HEK293T (cell line): ENCODE data around the gene ABLIM2.

Experiments
- ARNT ChIP-seq: fragments of 450-650 bp; IDR thresholded peaks from 2 replicates; pipeline ENCODE4 v1.6.1; 2017; ENCODE audit warnings: mild to moderate bottlenecking
- BHLHE40 ChIP-seq: fragments of 450-650 bp; IDR thresholded peaks from 2 replicates; pipeline ENCODE4 v1.6.1; 2016; ENCODE audit warnings: mild to moderate bottlenecking, moderate library complexity, borderline replicate concordance
- ELF4 ChIP-seq: fragments of 450-650 bp; IDR thresholded peaks from 2 replicates; pipeline ENCODE4 v1.6.1; 2017; ENCODE audit warnings: antibody characterized with exemption
- FOXA1 ChIP-seq: fragments of 450-650 bp; IDR thresholded peaks from 2 replicates; pipeline ENCODE4 v1.6.1; 2016; ENCODE audit warnings: mild to moderate bottlenecking
- FOXM1 ChIP-seq: fragments of 450-650 bp; IDR thresholded peaks from 2 replicates; pipeline ENCODE4 v1.6.1; 2017; ENCODE audit warnings: mild to moderate bottlenecking, borderline replicate concordance
- L3MBTL2 ChIP-seq: fragments of 450-650 bp; conservative IDR thresholded peaks from 2 replicates; pipeline ENCODE4 v1.6.1; 2016; ENCODE audit warnings: mild to moderate bottlenecking
- LEF1 ChIP-seq: fragments of 450-650 bp; IDR thresholded peaks from 2 replicates; pipeline ENCODE4 v1.6.1; 2017; ENCODE audit warnings: mild to moderate bottlenecking, borderline replicate concordance
- NFRKB ChIP-seq: fragments of 450-650 bp; IDR thresholded peaks from 2 replicates; pipeline ENCODE4 v1.6.1; 2016; ENCODE audit warnings: mild to moderate bottlenecking, moderate library complexity
- SP1 ChIP-seq: fragments of 450-650 bp; IDR thresholded peaks from 2 replicates; pipeline ENCODE4 v1.6.1; 2017
- TARDBP ChIP-seq: fragments of 450-650 bp; IDR thresholded peaks from 2 replicates; pipeline ENCODE4 v1.6.1; 2016

DNA sequence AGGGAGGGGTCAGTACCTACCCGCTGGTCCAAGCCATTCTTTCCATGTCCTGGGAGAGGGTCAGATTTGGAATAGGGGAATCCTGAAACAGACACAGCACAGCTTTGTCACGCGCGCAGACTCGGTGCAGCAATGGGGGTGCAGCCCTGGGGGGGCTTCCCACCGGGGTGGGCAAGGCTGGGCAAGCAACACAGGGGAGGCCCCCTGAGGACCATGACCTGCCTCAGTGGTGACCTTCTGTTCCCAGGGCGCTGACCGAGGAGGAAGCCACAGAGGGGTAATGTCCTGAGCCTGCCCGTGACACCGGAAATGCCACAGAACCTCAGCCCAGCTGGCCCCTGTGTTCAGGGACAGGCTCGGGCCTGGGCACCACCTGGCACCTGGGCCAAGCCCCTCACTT lies 165.8 kb downstream of the ABLIM2 start:
- TF ChIP-seq SP1 (no peak), ELF4 (no peak), TARDBP (no peak), FOXA1 (no peak), LEF1 (no peak), ARNT (no peak), FOXM1 (no peak), NFRKB (no peak), L3MBTL2 (no peak), BHLHE40 (no peak)
